Sigmoid colon (tissue), 4 donors: ENCODE results near the gene KRTAP10-4.

ENCODE experiments used
- EP300 ChIP-seq, 4 donors: sonication (generic); formaldehyde crosslinking; IDR thresholded peaks; one replicate each; pipeline ENCODE4 v1.6.1; 2017; ENCODE audit warnings: antibody characterized with exemption in 4 of 4
- TF ChIP-seq, protein P1 (sequence below), 4 experiments: fragments of 450-650 bp in 3 of 4; fragments of 200-600 bp in 1 of 4; IDR thresholded peaks; one replicate each; pipeline ENCODE4 v1.5.1; 2016 to 2019; ENCODE audit warnings: antibody characterized with exemption in 4 of 4, mild to moderate bottlenecking in 3 of 4, moderate library complexity in 2 of 4

DNA sequence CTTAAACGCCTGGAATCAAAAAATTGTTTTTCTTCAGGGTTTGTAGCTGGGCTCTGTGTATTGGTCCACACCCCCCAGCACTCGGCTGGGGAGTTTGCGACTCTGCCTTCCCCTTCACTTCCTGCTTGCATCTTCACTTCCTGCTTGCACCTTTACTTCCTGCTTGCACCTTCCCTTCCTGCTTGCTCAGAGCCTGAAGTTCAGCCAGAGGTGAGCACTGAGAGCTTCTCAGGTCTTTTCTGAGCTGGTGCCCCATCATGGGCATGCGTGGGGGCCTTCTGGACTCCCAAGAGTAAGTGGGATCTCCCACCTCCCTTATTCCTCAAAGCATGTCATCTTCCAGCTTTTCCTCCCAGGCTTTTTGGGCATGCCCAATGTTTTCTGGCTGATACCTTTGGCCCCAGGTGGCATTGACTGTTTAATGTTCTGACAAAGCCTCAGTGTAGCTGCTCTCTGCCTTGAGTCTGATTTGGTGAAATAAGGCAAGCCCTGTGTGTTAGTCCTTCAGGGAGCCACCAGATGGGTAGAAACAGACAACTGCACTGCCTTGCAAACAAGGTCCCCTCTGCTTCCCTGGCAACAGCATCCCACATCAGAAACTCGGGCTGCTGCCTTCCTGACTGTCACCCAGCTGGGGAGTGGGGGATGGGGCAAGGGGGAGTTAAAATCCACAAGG, 25.7 kb upstream of the KRTAP10-4 start:
- TF ChIP-seq, protein P1, sequence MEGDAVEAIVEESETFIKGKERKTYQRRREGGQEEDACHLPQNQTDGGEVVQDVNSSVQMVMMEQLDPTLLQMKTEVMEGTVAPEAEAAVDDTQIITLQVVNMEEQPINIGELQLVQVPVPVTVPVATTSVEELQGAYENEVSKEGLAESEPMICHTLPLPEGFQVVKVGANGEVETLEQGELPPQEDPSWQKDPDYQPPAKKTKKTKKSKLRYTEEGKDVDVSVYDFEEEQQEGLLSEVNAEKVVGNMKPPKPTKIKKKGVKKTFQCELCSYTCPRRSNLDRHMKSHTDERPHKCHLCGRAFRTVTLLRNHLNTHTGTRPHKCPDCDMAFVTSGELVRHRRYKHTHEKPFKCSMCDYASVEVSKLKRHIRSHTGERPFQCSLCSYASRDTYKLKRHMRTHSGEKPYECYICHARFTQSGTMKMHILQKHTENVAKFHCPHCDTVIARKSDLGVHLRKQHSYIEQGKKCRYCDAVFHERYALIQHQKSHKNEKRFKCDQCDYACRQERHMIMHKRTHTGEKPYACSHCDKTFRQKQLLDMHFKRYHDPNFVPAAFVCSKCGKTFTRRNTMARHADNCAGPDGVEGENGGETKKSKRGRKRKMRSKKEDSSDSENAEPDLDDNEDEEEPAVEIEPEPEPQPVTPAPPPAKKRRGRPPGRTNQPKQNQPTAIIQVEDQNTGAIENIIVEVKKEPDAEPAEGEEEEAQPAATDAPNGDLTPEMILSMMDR (IDR thresholded peaks at IDR 0.05): no peak
- no peak for TF ChIP-seq EP300 (IDR thresholded peaks at IDR 0.05)
